NCI-H2029 treated with DMSO at 0.1 percent for 48 hours (cell line): ENCODE data around the gene DDX18.

Source experiments
- DNase-seq: peaks from one replicate; lab custom pipeline; 2025; lab: John Stamatoyannopoulos, UW

DDX18 gene

DNA sequence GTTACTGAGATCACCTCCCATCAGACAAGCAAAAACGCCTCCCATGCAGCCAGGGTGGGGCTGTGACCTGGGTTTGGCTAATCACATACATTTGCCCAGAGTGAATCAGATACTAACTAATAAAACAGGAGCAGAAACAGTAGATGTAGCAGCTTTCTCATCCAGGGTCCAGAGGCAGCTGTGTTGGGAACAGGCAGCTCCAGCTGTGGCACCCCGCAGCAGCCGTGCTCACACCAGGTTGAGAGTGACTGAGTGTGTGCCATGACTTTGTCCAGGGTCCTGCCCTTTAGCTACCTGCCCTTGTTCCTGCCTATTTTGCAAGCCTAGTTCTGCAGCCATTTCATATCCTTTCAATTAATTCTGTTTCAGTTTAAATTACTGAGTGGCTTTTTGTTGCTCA is 20.5 kb downstream of the DDX18 start:
- DNase-seq = no peak

- no peak for DNase-seq
These were observed 21.7 kb downstream of the DDX18 start for GRCh38 chr2:117835990-117836760.

DNA sequence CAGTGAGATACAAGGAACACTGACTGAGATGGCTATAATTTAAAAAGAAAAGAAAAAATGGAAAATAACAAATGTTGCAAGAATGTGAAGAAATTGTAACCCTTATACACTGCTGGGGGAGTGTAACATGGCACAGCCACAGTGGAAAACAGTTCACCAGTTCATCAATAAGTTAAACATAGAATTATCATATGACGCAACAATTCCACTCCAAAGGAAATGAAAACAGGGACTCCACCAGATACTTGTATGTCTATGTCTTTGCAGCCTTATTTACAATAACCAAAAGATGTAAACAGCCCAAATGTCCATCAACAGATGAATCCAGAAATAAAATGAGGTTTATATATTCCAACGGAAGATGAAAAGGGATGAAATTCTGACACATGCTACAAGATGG is 30.8 kb downstream of the DDX18 start:
- DNase-seq = no peak

DNA sequence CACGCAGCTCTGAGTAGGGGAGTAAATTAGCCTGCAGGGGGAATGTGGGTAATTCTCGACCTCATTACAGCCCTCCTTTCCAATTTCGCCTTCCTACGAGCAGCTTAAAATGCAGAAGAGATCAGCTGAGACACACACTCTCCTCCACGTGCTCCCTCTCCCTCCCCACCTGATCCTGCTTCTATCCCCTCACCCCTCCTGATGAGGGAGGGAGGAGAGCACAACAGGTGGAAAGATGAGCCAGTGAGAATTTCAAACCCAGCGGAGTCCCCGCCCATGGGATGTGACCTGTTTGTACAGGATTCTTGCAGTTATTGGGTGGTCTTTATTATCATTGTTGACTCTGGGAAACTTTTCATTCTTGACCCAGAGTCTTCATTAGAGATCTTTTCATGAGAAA is 35.5 kb downstream of the DDX18 start:
- DNase-seq = no peak

GRCh38 chr2:117850461-117850860 is 36.0 kb downstream of the DDX18 start:
- DNase-seq = no peak

DNA sequence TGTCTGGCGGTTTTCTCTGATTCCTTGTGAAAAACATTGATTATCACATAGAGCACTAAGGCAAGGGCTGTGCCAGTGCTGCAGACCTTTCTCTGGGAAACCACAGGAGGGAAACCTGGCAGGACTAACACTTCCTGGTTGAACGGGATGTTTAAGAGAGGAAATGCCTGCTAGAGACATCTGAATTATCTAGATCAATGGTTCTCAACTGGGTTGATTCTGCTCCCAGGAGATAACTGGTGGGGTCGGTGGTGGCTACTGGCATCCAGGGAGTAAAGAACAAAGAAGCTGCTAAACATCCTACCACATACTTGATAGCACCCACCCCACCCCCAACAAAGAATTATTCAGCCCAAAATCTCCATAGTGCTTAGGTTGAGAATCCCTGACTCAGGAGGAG is 37.5 kb downstream of the DDX18 start:
- DNase-seq = no peak

DNA sequence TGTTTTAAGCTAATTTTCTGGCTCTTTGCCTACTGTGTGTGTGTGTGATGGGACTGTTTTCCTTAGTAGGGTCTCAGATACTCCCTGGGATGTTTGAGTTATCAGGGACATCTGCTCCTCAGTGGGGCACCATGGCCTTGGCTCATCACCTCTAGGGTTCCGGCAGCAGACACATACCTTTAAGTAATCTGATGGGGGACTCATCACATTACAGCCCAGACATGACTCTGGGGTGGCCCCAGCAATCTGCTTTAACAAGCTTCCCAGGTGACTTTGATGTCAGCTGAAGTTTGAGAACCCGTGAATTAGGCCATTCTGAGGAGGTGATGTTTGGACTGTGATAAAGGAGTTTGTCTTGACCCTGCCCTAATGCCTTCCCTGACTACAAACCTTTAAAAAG is 38.8 kb downstream of the DDX18 start:
- DNase-seq = no peak

GRCh38 chr2:117853873-117854272 is 39.4 kb downstream of the DDX18 start:
- DNase-seq = no peak

DNA sequence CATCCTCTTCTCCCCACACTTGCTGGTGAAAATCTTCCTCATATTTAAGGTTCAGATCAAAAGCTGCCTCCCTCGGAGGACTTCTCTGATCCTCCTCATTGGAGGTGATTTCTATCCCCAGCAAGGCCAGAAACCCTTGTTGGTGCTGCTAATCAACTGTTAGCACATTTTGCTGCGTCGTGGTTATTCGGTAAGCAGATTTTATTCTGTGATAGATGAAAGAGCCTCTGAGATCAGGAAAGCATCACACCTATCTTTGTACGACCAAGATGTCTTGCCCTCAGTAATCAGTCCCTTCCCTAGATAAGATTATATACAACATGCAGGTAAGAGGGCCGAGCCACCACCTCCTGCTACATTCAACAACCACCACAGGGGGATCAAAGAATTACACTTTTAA is 40.1 kb downstream of the DDX18 start:
- DNase-seq = no peak

GRCh38 chr2:117855886-117856285 is 41.4 kb downstream of the DDX18 start:
- DNase-seq = no peak

GRCh38 chr2:117856415-117857210 is 42.1 kb downstream of the DDX18 start:
- no peak for DNase-seq

- no peak for DNase-seq
These were observed 43.8 kb downstream of the DDX18 start for GRCh38 chr2:117858336-117858735.

DNA sequence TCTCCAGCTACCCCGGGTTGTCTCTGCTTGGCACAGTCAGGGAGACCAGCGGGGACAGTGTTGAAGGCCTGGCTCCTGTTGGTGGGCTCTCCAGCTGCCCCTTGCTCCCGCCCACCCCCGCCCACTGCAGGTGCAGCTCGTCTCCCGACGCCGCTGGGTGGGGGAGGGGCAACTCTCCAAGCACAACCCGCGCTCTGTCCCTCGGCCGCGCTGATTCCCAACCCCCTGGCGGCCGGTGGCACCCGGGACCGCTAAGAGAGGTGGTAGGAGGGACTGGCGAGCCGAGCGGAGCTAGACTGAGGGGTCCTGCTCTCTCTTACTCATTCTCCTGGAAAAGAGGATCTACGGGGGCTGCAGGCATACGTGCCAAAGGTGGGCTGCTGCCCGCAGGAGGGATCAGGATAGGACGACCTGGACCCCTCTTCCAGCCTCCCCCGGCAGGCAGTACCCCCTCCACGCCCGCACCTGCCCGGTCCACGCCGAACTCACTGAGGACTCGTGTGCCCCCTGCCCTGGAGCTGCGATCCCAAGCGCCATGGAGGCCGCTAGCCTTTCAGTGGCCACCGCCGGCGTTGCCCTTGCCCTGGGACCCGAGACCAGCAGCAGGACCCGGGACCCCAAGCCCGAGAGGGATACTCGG is 44.5 kb downstream of the DDX18 start:
- no peak for DNase-seq

DNA sequence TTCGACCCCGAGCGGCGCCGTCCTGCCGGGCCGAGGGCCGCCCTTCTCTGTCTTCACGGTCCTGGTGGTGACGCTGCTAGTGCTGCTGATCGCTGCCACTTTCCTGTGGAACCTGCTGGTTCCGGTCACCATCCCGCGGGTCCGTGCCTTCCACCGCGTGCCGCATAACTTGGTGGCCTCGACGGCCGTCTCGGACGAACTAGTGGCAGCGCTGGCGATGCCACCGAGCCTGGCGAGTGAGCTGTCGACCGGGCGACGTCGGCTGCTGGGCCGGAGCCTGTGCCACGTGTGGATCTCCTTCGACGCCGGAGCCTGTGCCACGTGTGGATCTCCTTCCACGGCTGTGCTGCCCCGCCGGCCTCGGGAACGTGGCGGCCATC is 45.0 kb downstream of the DDX18 start:
- no peak for DNase-seq

- DNase-seq = no peak
These were observed 45.6 kb downstream of the DDX18 start for GRCh38 chr2:117859924-117860647.

GRCh38 chr2:117862459-117862858 is 48.0 kb downstream of the DDX18 start:
- DNase-seq = no peak

- DNase-seq = no peak
These were observed 61.3 kb downstream of the DDX18 start for GRCh38 chr2:117875786-117876185.

- DNase-seq = no peak
These were observed 64.5 kb downstream of the DDX18 start for GRCh38 chr2:117879003-117879402.
